Measurements from ENCODE around the gene COX19.

Gene COX19

GRCh38 chr7:979151-979550 lies 3.8 kb upstream of the COX19 start:
- no peak for DNase-seq (ENCODE audit: low read depth in 2 of 3, low spot score in 2 of 3)

- no peak for DNase-seq (ENCODE audit: low read depth in 2 of 3, low spot score in 2 of 3)
Observed at GRCh38 chr7:978416-979091, 3.2 kb upstream of the COX19 start.

GRCh38 chr7:978049-978346 lies 2.6 kb upstream of the COX19 start:
- no peak for DNase-seq (ENCODE audit: low read depth in 2 of 3, low spot score in 2 of 3)

GRCh38 chr7:977326-978048 lies 2.1 kb upstream of the COX19 start:
- DNase-seq (ENCODE audit: low read depth in 2 of 3, low spot score in 2 of 3), result no peak

- no peak for DNase-seq (ENCODE audit: low read depth in 2 of 3, low spot score in 2 of 3)
Observed at GRCh38 chr7:976901-977325, 1.6 kb upstream of the COX19 start.

- DNase-seq (ENCODE audit: low read depth in 2 of 3, low spot score in 2 of 3), result no peak
Observed at GRCh38 chr7:975702-976473, 539 bp upstream of the COX19 start.

- no peak for DNase-seq (ENCODE audit: low read depth in 2 of 3, low spot score in 2 of 3)
Observed at GRCh38 chr7:974172-974571, 1.2 kb downstream of the COX19 start.

GRCh38 chr7:973312-973711 lies 2.0 kb downstream of the COX19 start:
- DNase-seq (ENCODE audit: low read depth in 2 of 3, low spot score in 2 of 3), result no peak

GRCh38 chr7:972676-973309 lies 2.6 kb downstream of the COX19 start:
- no peak for DNase-seq (ENCODE audit: low read depth in 2 of 3, low spot score in 2 of 3)

- DNase-seq (ENCODE audit: low read depth in 2 of 3, low spot score in 2 of 3), result no peak
Observed at GRCh38 chr7:972110-972509, 3.2 kb downstream of the COX19 start.

GRCh38 chr7:970744-971143 lies 4.6 kb downstream of the COX19 start:
- DNase-seq (ENCODE audit: low read depth in 2 of 3, low spot score in 2 of 3), result no peak

- no peak for DNase-seq (ENCODE audit: low read depth in 2 of 3, low spot score in 2 of 3)
Observed at GRCh38 chr7:969403-969802, 5.9 kb downstream of the COX19 start.

- no peak for DNase-seq (ENCODE audit: low read depth in 2 of 3, low spot score in 2 of 3)
Observed at GRCh38 chr7:968205-969105, 6.9 kb downstream of the COX19 start.

- no peak for DNase-seq (ENCODE audit: low read depth in 2 of 3, low spot score in 2 of 3)
Observed at GRCh38 chr7:967361-968082, 7.8 kb downstream of the COX19 start.

- no peak for DNase-seq (ENCODE audit: low read depth in 2 of 3, low spot score in 2 of 3)
Observed at GRCh38 chr7:966291-967069, 8.9 kb downstream of the COX19 start.

GRCh38 chr7:964401-965231 lies 10.7 kb downstream of the COX19 start:
- no peak for DNase-seq (ENCODE audit: low read depth in 2 of 3, low spot score in 2 of 3)

- DNase-seq (ENCODE audit: low read depth in 2 of 3, low spot score in 2 of 3), result no peak
Observed at GRCh38 chr7:963236-964078, 11.9 kb downstream of the COX19 start.
